ENCODE results near the gene B3GALNT2.

DNA sequence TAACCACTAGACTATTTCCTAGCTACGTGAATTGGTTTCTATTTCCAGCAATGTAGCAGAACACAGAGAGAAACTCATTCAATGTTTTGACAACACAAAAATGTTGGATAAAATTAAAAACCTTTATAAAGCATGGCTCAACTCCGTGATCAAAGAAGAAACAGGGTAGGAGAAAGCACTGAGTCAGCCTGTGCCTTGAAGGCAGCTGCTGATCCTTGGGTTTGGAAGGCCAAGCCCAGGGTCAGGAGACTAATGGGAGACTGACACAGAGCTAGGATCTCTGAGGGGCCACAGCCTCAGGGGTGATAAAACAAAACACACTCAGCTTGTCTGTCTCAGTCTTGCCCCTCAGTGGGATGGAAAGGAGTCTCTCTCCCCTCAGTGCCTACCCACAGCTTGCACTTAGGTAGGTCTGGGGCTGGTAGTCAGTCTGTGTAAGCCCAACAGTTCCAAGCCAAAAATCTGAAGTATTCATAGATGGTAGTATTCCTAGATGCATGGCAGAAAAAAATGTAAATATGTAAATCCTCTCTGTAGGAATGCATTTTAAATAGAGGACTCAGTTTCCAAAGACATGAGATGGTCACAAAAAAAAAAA lies 53.3 kb downstream of the B3GALNT2 start:
- no peak for TF ChIP-seq POLR2A (IDR thresholded peaks at IDR 0.05)
- TF ChIP-seq, protein P1, sequence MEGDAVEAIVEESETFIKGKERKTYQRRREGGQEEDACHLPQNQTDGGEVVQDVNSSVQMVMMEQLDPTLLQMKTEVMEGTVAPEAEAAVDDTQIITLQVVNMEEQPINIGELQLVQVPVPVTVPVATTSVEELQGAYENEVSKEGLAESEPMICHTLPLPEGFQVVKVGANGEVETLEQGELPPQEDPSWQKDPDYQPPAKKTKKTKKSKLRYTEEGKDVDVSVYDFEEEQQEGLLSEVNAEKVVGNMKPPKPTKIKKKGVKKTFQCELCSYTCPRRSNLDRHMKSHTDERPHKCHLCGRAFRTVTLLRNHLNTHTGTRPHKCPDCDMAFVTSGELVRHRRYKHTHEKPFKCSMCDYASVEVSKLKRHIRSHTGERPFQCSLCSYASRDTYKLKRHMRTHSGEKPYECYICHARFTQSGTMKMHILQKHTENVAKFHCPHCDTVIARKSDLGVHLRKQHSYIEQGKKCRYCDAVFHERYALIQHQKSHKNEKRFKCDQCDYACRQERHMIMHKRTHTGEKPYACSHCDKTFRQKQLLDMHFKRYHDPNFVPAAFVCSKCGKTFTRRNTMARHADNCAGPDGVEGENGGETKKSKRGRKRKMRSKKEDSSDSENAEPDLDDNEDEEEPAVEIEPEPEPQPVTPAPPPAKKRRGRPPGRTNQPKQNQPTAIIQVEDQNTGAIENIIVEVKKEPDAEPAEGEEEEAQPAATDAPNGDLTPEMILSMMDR (IDR thresholded peaks at IDR 0.05) = no peak
